ENCODE data around the gene RPP14.

DNA sequence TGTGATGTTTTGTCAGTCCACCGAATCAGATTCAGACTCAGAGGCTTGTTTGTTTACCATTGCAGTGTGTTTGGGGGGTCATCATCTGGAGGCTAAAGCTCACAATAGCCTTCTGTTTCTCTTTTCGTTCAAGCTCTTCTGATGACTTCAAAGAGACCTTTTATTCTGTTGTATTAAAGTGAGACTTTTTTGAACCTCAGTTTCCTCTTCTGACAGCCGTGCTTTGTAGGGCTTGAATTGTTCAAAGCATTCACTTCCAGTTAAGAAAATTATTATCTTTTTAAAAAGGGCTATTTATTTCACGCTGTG, 27.9 kb downstream of the RPP14 start:
- TF ChIP-seq, protein P1, sequence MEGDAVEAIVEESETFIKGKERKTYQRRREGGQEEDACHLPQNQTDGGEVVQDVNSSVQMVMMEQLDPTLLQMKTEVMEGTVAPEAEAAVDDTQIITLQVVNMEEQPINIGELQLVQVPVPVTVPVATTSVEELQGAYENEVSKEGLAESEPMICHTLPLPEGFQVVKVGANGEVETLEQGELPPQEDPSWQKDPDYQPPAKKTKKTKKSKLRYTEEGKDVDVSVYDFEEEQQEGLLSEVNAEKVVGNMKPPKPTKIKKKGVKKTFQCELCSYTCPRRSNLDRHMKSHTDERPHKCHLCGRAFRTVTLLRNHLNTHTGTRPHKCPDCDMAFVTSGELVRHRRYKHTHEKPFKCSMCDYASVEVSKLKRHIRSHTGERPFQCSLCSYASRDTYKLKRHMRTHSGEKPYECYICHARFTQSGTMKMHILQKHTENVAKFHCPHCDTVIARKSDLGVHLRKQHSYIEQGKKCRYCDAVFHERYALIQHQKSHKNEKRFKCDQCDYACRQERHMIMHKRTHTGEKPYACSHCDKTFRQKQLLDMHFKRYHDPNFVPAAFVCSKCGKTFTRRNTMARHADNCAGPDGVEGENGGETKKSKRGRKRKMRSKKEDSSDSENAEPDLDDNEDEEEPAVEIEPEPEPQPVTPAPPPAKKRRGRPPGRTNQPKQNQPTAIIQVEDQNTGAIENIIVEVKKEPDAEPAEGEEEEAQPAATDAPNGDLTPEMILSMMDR (conservative IDR thresholded peaks at IDR 0.05 in 1 of 2, IDR thresholded peaks at IDR 0.05 in 1 of 2; ENCODE audit: low read depth in 1 of 2, low read length in 2 of 2) = no peak
- no peak for TF ChIP-seq EZH2 (IDR thresholded peaks at IDR 0.05; ENCODE audit: low read length, missing control alignments)

All from fibroblast of lung (primary cell).